CD14-positive monocyte (primary cell): ENCODE data around the gene KRT74. TPM values are rescaled to one million over a fixed set of nuclear protein-coding genes. Genes with fewer than 3 reads are reported as not detected.

Experiments
- DNase-seq, 3 donors: peaks; one replicate each; pipeline ENCODE4 v3.0.0-alpha.2; 2011 to 2022
- H2AFZ ChIP-seq: 2 replicates; pipeline ENCODE4 v1.6.0; 2012; ENCODE audit warnings: mild to moderate bottlenecking, low read depth, low read length, inconsistent platforms; ENCODE audit not compliant: insufficient read depth, poor library complexity, severe bottlenecking
- H3K27ac ChIP-seq, 2 donors: 1 replicate in 1 of 2; 2 replicates in 1 of 2; pipeline ENCODE4 v1.5.1; 2012 to 2013; ENCODE audit warnings: low read length in 2 of 2, control low read depth in 1 of 2, inconsistent platforms in 1 of 2, low read depth in 1 of 2, mild to moderate bottlenecking in 1 of 2
- H3K27me3 ChIP-seq, 2 donors: one replicate each; pipeline versions ENCODE4 v1.6.0 to v1.6.1; 2011 to 2013; ENCODE audit warnings: low read length in 2 of 2; ENCODE audit not compliant: control insufficient read depth in 2 of 2, insufficient read depth in 2 of 2
- H3K36me3 ChIP-seq, 2 donors: replicated peaks in 1 of 2; 1 replicate in 1 of 2; 2 replicates in 1 of 2; pipeline versions ENCODE4 v1.5.1 to v1.6.1; 2012 to 2013; ENCODE audit warnings: low read length in 2 of 2, control low read depth in 1 of 2, inconsistent platforms in 1 of 2, mild to moderate bottlenecking in 1 of 2; ENCODE audit not compliant: insufficient read depth in 2 of 2, control insufficient read depth in 1 of 2
- H3K4me1 ChIP-seq, 2 donors: 1 replicate in 1 of 2; 2 replicates in 1 of 2; pipeline versions ENCODE4 v1.5.1 to v1.6.1; 2012 to 2013; ENCODE audit warnings: low read length in 2 of 2, control low read depth in 1 of 2, inconsistent platforms in 1 of 2, mild to moderate bottlenecking in 1 of 2, moderate library complexity in 1 of 2; ENCODE audit not compliant: insufficient read depth in 2 of 2, control insufficient read depth in 1 of 2
- H3K4me2 ChIP-seq: replicated peaks from 2 replicates; pipeline ENCODE3; 2012; ENCODE audit warnings: low read length, moderate library complexity, mild to moderate bottlenecking; ENCODE audit not compliant: poor library complexity, severe bottlenecking; ENCODE audit errors: extremely low read depth
- H3K4me3 ChIP-seq, 3 experiments: fragments of 200-600 bp in 1 of 3; sonication (generic) in 1 of 3; replicated peaks in 1 of 3; 1 replicate in 2 of 3; 2 replicates in 1 of 3; pipeline ENCODE4 v1.5.1; 2011 to 2013; ENCODE audit warnings: low read length in 3 of 3, mild to moderate bottlenecking in 3 of 3, control low read depth in 2 of 3, low read depth in 2 of 3, inconsistent platforms in 1 of 3, moderate library complexity in 1 of 3
- H3K79me2 ChIP-seq: 2 replicates; pipeline ENCODE4 v1.6.0; 2012; ENCODE audit warnings: mild to moderate bottlenecking, control low read depth, inconsistent platforms, low read length, moderate library complexity; ENCODE audit not compliant: insufficient read depth
- H3K9ac ChIP-seq: 2 replicates; pipeline ENCODE4 v1.6.0; 2017; ENCODE audit warnings: low read length, mild to moderate bottlenecking; ENCODE audit not compliant: insufficient read depth, poor library complexity, severe bottlenecking
- H3K9me3 ChIP-seq, 2 donors: replicated peaks in 1 of 2; 1 replicate in 1 of 2; 2 replicates in 1 of 2; pipeline versions ENCODE4 v1.5.1 to v1.6.1; 2012 to 2013; ENCODE audit warnings: low read length in 2 of 2, control low read depth in 1 of 2; ENCODE audit not compliant: control insufficient read depth in 1 of 2, insufficient read depth in 1 of 2
- H4K20me1 ChIP-seq: 2 replicates; pipeline ENCODE4 v1.6.0; 2012; ENCODE audit warnings: mild to moderate bottlenecking, low read length, control low read depth, moderate library complexity; ENCODE audit not compliant: insufficient read depth
- H3K27ac Mint-ChIP-seq, 7 donors: one replicate each; pipeline ENCODE4 v1.8.0; 2020; ENCODE audit warnings: mild to moderate bottlenecking in 7 of 7, mixed read lengths in 7 of 7, moderate library complexity in 6 of 7, inconsistent platforms in 2 of 7
- H3K27me3 Mint-ChIP-seq, 3 donors: one replicate each; pipeline ENCODE4 v1.8.0; 2021 to 2022; ENCODE audit warnings: low read depth in 3 of 3, mild to moderate bottlenecking in 3 of 3, mixed read lengths in 3 of 3, moderate library complexity in 3 of 3, inconsistent platforms in 1 of 3
- H3K36me3 Mint-ChIP-seq, 2 donors: one replicate each; pipeline ENCODE4 v1.8.0; 2020; ENCODE audit warnings: mixed read lengths in 2 of 2, inconsistent platforms in 1 of 2, mild to moderate bottlenecking in 1 of 2
- H3K4me1 Mint-ChIP-seq: one replicate; pipeline ENCODE4 v1.8.0; 2020; ENCODE audit warnings: mild to moderate bottlenecking, mixed read lengths
- H3K4me3 Mint-ChIP-seq, 2 donors: one replicate each; pipeline ENCODE4 v1.8.0; 2020; ENCODE audit warnings: mild to moderate bottlenecking in 2 of 2, mixed read lengths in 2 of 2, moderate library complexity in 1 of 2
- H3K9me3 Mint-ChIP-seq, 7 donors: one replicate each; pipeline ENCODE4 v1.8.0; 2020 to 2022; ENCODE audit warnings: mixed read lengths in 7 of 7, mild to moderate bottlenecking in 6 of 7, moderate library complexity in 6 of 7, inconsistent platforms in 2 of 7
- CTCF ChIP-seq: fragments of 200-600 bp; IDR thresholded peaks from one replicate; pipeline ENCODE4 v1.8.0; 2022; ENCODE audit warnings: antibody characterized with exemption, mild to moderate bottlenecking
- WGBS: methylation state at CpG from one replicate; pipeline ENCODE4 v1.1.5; 2013; ENCODE audit warnings: missing lambda C conversion rate; ENCODE audit not compliant: insufficient coverage; 5-methylcytosine and 5-hydroxymethylcytosine counted together
- intact Hi-C, 2 donors: fragments of 100-400 bp; cut with micrococcal nuclease; formaldehyde crosslinking; loops; one replicate each; pipeline versions ENCODE4 v1.15.0 to v1.15.1; 2023
- polyA plus RNA-seq, 3 donors: library from polyadenylated mRNA; depleted of rRNA in 1 of 3; unstranded in 2 of 3; stranded (reverse) in 1 of 3; fragments of 300-500 nt in 2 of 3; fragments of >200 nt in 1 of 3; fragmentation: Illumina TruSeq in 2 of 3; gene quantifications; 1 replicate in 2 of 3; 2 replicates in 1 of 3; pipeline ENCODE4 v1.2.3, GENCODE V29; 2012 to 2021

Gene KRT74
- polyA plus RNA-seq, 3 donors = not detected

GRCh38 chr12:52542157-52542556 is 31.5 kb downstream of the KRT74 start:
- Mint-ChIP-seq H3K36me3 (no peaks in the 10 kb centered on the region), H3K4me3 (no peak overlapping the region), H3K9me3 (no peaks in the 10 kb centered on the region), H3K27ac (no peak overlapping the region), H3K27me3 (peaks cover 2 to 11% (median 6%) of the 10 kb centered on the region in 3 donors), H3K4me1 (no peaks in the 10 kb centered on the region)
- Histone ChIP-seq H3K9ac (no peak overlapping the region), H3K4me2 (no peak overlapping the region), H3K4me1 (no peaks in the 10 kb centered on the region), H3K9me3 (no peaks in the 10 kb centered on the region), H3K36me3 (no peaks in the 10 kb centered on the region), H4K20me1 (no peaks in the 10 kb centered on the region), H3K27ac (no peak overlapping the region), H3K4me3 (no peak overlapping the region), H2AFZ (no peak overlapping the region), H3K79me2 (no peaks in the 10 kb centered on the region), H3K27me3 (no peaks in the 10 kb centered on the region)
- TF ChIP-seq CTCF = no peak
- DNase-seq = no peak
- intact Hi-C loops = no loop called here

GRCh38 chr12:52541709-52542108 is 31.9 kb downstream of the KRT74 start:
- H3K4me3 ChIP-seq = no peak overlapping the region
- H3K9me3 Mint-ChIP-seq = no peaks in the 10 kb centered on the region
- intact Hi-C loops = no loop called here
- H4K20me1 ChIP-seq = no peaks in the 10 kb centered on the region
- no peak overlapping the region for H3K27ac ChIP-seq
- no peaks in the 10 kb centered on the region for H3K36me3 ChIP-seq
- H3K4me2 ChIP-seq = no peak overlapping the region
- no peaks in the 10 kb centered on the region for H3K79me2 ChIP-seq
- no peaks in the 10 kb centered on the region for H3K27me3 ChIP-seq
- no peak overlapping the region for H2AFZ ChIP-seq
- H3K4me1 Mint-ChIP-seq = no peaks in the 10 kb centered on the region
- H3K9me3 ChIP-seq = no peaks in the 10 kb centered on the region
- no peak overlapping the region for H3K9ac ChIP-seq
- no peak for TF ChIP-seq CTCF
- H3K4me1 ChIP-seq = no peaks in the 10 kb centered on the region
- 87% methylated on average over 4 of the region's 5 CpGs for WGBS
- H3K27me3 Mint-ChIP-seq = peaks cover 3 to 11% (median 6%) of the 10 kb centered on the region in 3 donors
- H3K4me3 Mint-ChIP-seq = no peak overlapping the region
- H3K27ac Mint-ChIP-seq = no peak overlapping the region
- H3K36me3 Mint-ChIP-seq = no peaks in the 10 kb centered on the region
- DNase-seq = no peak
